Endothelial cell of umbilical vein (primary cell): Measurements from ENCODE around the gene KRTAP20-4.

ENCODE experiments used
- EZH2 ChIP-seq: IDR thresholded peaks from 2 replicates; pipeline ENCODE4 v1.6.1; 2012; ENCODE audit warnings: borderline replicate concordance, low read depth, mild to moderate bottlenecking, moderate library complexity, low read length, inconsistent platforms; ENCODE audit not compliant: severe bottlenecking
- POLR2A ChIP-seq: IDR thresholded peaks from 2 replicates; pipeline ENCODE4 v1.6.1; 2012; ENCODE audit warnings: low read depth, mild to moderate bottlenecking, control low read depth, low read length
- POLR2AphosphoS5 ChIP-seq: IDR thresholded peaks from 2 replicates; pipeline ENCODE4 v1.6.1; 2012; ENCODE audit warnings: low read depth, mild to moderate bottlenecking, control low read depth, low read length, moderate library complexity; ENCODE audit not compliant: insufficient read depth
- TF ChIP-seq, protein P1 (sequence below), 2 donors: IDR thresholded peaks; 1 replicate in 1 of 2; 2 replicates in 1 of 2; pipeline ENCODE4 v1.5.1; 2011; ENCODE audit warnings: low read length in 2 of 2, mild to moderate bottlenecking in 2 of 2, moderate library complexity in 2 of 2, control low read depth in 1 of 2, inconsistent platforms in 1 of 2, low read depth in 1 of 2; ENCODE audit not compliant: insufficient read depth in 1 of 2; ENCODE audit errors: extremely low read depth in 1 of 2

DNA sequence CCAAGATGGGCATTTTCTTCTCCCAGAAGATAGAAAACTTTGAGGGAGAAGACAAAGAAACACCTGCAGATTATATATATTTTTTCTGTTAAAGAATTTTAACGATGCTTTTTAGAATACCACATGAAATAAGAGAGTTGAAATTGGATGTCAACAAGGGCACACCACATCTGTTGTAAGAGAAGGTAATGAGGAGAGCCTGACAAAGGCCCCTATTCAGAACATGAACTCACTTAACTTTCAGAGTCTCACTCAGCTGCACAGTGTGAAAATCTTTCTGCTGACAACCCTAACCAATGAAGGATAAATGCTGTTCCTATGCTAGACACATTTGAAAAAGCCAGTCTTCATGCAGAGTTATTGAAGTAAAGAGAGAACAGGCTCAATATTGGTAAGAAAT, 37.6 kb upstream of the KRTAP20-4 start:
- TF ChIP-seq EZH2 (no peak), POLR2A (no peak), POLR2AphosphoS5 (no peak)
- TF ChIP-seq, protein P1, sequence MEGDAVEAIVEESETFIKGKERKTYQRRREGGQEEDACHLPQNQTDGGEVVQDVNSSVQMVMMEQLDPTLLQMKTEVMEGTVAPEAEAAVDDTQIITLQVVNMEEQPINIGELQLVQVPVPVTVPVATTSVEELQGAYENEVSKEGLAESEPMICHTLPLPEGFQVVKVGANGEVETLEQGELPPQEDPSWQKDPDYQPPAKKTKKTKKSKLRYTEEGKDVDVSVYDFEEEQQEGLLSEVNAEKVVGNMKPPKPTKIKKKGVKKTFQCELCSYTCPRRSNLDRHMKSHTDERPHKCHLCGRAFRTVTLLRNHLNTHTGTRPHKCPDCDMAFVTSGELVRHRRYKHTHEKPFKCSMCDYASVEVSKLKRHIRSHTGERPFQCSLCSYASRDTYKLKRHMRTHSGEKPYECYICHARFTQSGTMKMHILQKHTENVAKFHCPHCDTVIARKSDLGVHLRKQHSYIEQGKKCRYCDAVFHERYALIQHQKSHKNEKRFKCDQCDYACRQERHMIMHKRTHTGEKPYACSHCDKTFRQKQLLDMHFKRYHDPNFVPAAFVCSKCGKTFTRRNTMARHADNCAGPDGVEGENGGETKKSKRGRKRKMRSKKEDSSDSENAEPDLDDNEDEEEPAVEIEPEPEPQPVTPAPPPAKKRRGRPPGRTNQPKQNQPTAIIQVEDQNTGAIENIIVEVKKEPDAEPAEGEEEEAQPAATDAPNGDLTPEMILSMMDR (IDR thresholded peaks at IDR 0.05; ENCODE audit: extremely low read depth in 1 of 2, insufficient read depth in 1 of 2, low read depth in 1 of 2, low read length in 2 of 2), result no peak
